ENCODE data around the gene ELOVL5.
A peak's percentile ranks its signal among the peaks of the same experiment; 100 is the strongest.

Gene ELOVL5

GRCh38 chr6:53268858-53269608, 79.7 kb downstream of the ELOVL5 start:
- DNase-seq = no peak

DNA sequence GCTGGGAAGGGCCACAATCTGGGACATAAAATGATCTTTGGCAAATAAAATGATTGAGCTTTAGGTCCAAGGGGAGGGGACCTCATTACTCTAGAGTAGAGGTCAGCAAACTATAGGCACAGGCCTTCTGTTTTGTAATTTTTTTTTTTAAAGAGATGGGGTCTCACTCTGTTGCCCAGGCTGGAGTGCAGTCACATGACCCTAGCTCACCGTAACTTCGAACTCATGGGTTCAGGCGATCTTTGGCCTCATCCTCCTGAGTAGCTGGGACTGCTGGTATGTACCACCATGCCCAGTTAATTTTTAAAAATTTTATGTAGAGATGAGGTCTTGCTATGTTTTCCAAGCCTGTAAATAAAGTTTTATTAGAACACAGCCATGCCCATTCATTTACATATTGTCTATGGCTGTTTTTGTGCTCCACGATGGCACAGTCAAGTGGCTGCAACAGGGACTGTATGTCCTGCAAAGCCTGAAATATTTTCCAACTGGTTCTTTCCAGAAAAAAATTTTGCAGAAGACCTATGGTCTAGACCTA, 82.1 kb downstream of the ELOVL5 start:
- DNase-seq = no peak

- peak; percentile 24 for DNase-seq
Measured at GRCh38 chr6:53264915-53265607, 83.7 kb downstream of the ELOVL5 start.

GRCh38 chr6:53264337-53264736, 84.4 kb downstream of the ELOVL5 start:
- no peak for DNase-seq

DNA sequence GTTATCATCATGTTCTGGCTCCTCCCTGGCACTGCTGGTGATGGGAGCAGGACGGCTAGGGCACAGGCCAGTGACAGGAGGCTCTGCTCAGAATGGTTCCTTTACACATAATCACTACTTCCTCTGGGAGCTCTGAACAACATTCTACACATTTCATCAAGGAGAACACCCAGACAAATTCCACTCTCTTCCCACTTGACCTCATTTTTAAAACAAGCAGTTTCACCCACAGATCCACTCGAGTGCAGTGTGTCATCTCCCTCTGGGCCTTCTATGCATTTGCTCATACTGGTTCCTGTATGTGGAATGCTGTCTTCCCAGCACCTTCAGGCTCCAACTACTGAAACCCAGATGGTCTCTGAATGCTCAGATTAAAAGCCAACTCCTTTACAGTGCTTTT, 84.8 kb downstream of the ELOVL5 start:
- DNase-seq = no peak

DNA sequence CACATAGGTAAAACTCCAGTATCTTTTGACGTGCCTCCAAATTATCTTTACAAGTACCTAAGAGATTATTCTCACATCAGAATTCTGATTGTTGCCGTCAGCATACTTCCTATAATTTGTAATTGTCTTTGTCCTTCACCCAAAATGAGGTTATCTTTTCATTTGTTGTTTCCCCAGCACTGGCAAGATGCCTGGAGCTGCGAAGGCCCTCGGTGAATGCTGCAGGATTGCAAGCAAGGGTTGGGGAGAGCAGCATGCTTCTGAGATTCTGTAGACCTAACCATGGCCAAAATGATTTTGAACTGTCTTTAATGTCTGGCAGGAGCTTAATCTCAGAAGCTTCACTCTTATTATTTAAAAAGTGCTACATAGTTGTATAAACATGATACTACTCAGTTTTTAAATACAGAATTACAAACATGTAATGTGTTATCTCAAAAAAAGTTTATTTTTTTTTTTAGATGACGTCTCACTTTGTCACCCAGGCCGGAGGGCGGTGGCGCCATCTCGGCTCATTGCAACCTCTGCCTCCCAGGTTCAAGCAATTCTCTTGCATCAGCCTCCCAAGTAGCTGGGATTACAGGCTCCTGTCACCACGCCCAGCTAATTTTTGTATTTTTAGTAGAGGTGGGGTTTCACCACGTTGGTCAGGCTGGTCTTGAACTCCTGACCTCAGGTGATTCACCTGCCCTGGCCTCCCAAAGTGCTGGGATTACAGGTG, 88.7 kb downstream of the ELOVL5 start:
- no peak for DNase-seq

DNA sequence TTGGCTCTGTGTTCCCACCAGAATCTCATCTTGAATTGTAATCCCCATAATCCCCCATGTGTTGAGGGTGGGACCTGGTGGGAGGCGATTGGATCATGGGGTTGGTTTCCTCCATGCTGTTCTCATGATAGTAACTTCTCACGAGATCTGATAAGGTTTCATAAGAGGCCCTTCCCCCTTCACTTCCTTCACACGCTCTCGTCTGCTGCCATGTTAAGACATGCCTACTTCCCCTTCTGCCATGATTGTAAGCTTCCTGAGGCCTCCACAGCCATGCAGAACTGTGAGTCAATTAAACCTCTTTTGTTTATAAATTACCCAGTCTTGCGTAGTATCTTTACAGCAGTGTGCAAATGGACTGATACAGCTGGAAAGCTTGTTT, 90.0 kb downstream of the ELOVL5 start:
- DNase-seq = peak; percentile 61

GRCh38 chr6:53258076-53258773, 90.5 kb downstream of the ELOVL5 start:
- DNase-seq = peak; percentile 13

DNA sequence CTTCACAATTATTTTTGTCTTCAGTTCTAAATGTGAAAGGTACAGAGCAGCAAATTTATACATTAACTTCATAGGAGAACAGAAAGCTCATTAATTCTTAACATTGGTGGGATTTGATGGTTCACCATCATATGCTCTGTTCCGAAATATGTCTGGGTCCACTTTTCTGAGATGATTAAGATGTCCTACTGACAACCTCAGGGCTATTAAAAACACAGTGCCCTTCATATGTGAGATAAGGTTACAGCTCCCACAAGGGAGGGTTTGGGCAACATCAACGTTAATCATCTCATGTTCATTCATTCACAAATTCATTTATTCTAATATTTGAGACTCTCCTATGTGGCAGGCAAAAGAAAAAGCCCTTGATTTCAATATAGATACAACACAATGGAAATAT, 91.2 kb downstream of the ELOVL5 start:
- no peak for DNase-seq

DNA sequence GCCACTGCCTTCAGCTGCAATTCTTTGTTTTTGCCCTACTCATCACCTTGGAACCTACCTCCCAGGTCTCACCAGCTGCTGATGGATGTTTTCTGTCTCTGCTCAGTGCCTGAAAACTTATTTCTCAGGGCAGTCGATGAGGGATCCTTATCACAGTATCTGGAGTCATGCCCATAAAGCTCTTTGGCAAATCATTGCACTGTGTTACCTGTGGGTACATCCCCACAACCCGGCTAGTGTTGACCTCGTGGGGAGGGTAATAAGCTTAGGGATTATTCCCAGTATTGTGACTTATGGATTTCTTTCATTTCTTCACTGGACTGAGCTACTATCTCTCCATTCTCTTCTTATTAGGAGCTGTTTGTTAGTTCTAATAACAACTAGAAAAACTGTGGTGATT, 91.7 kb downstream of the ELOVL5 start:
- no peak for DNase-seq

GRCh38 chr6:53252177-53252692, 96.5 kb downstream of the ELOVL5 start:
- DNase-seq = no peak

DNA sequence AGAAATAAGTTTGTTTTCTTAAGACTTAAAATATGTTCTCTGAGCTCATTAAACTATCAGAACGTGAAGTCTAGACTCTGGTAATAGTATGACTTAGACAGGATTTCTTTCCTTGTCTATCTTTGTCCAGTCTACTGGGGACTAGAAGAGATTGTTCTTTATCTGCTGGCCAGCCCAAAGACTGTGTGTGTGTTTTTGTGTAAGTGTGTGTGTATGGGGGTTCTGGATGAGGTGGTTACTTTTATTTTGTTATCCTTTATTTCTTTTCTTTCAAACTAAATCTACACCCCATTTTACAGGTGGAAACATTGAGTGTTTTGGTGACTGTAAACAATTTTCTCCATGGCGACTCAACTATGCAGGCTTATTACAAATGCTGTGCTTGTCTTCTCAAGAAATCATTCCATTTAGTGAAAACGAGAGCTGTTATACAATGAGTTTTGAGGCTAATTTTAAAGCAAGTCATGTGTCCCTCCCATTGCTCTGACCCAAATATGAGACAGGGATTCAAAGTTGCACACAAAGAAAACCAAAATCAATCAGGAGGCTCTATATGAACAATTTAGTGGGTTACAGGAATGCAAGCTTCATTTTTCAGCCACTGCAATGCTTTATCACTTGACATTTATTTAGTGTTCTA, 97.6 kb downstream of the ELOVL5 start:
- DNase-seq = no peak

- DNase-seq = no peak
Measured at GRCh38 chr6:53250176-53251032, 98.3 kb downstream of the ELOVL5 start.

- DNase-seq = no peak
Measured at GRCh38 chr6:53246924-53247323, 101.8 kb downstream of the ELOVL5 start.

- DNase-seq = peak; percentile 80
Measured at GRCh38 chr6:53244958-53245357, 103.8 kb downstream of the ELOVL5 start.

DNA sequence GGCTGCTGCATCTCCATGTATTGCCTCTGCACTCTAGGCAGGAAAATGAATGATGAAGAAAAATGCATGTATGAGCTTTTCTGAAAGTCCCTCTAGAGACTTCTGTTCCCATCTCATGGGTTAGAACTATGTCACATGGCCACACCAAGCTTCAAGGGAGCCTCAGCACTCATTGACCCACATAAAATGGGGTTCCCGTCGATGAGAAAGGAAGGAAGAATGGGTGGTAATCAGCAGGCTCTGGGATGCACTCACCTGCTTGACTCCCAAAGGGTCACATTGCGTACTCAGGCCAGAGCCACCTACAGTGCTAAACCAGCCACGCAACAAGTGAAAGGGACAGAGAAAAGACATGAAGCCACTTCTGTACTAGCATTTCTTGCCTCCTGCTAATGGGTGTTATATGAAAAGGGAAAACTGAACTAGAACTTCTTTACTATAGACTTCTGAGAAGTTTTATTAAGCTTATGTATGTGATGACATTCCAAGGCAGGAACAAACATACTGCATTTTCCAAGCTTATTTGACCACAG, 104.3 kb downstream of the ELOVL5 start:
- no peak for DNase-seq

DNA sequence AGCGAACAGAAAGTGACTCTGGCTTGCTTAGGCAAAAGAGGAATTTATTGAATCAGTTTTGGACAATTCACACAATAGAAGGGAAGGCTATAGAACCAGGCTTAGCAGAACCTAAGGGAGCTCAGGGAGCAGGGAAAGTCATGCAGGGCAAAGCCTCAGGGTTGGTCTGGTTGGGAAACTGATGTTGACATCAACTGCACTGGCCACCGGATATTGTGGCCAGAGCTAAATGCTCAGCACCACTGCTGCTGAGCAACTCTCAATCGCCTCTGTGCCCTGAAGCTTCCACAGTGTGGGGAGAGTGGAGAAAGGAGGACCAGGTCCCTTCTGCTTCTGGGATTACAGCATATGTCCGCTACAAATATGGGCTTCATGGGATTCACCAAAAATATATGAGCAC, 106.8 kb downstream of the ELOVL5 start:
- no peak for DNase-seq

GRCh38 chr6:53240761-53241160, 108.0 kb downstream of the ELOVL5 start:
- peak; percentile 42 for DNase-seq

- no peak for DNase-seq
Measured at GRCh38 chr6:53240139-53240538, 108.6 kb downstream of the ELOVL5 start.

DNA sequence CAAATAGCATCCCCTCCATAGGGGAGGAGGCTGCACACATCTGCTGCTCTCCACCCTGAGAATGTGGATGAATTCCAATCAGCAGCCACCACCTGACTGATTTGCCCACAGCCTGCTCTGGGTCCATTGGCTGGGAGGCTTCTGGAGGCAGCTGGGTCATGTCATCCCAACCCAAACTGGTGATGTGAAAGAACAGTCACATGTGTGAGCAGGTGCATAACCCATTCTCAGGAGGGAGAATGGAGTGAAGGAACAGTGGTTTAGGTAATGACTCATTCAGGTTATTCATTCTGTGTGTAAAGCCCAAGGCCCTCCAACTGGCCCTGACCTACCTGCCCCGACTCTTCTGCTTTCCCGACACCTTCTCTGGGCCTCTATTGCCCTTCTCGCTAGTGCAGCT, 109.2 kb downstream of the ELOVL5 start:
- DNase-seq = no peak

GRCh38 chr6:53238311-53238710, 110.4 kb downstream of the ELOVL5 start:
- no peak for DNase-seq

All from hematopoietic multipotent progenitor cell treated with erythropoietin and hydrocortisone succinate and interleukin-3 and kit ligand, for 4 days (in vitro differentiated cells).